COLO829 (cell line): Measurements from ENCODE around the gene MOK.
"Not testable (repeated sequence)": the region's sequence is repeated elsewhere in the genome, so short reads cannot be mapped to it uniquely, and the experiment has no call there.

Experiments
- DNase-seq: peaks from one replicate; pipeline ENCODE4 v3.0.0; 2012; ENCODE audit warnings: low spot score

The MOK gene

DNA sequence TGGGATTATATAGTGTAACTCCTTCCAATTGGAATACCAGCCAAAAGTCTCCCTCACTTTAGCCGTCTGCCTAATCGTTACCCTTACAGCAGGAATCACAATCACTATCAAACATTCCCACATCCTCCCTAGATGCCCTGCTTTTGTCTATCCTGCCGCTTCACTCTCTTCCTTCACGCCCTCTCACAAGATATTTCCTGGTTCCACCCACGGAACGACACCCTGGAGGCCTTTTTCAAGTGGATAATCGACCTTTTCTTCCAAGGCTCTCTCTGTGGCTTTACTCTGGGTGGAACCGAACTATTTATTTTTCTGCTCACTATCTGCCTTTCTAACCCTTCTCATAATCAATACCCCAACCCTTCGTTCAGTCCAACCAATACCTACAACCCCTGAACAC, 58.9 kb downstream of the MOK start:
- peak; percentile 42 for DNase-seq

GRCh38 chr14:102243795-102244194, 61.2 kb downstream of the MOK start:
- DNase-seq, result not testable (repeated sequence)

DNA sequence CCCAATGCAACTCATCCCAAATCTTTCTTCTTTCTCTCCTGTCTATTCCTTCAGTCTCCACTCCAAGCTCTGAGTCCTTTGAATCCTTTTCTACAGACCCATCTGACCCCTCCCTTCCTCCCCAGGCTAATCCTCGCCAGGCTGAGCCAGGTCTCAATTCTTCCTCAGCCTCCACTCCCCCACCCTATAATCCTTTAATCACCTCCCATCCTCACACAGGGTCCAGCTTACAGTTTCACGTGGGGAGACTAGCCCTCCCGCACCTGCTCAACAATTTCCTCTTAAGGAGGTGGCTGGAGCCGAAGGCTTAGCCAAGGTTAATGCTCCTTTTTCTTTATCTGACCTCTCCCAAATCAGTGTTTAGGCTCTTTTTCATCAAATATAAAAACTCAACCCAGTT, 63.8 kb downstream of the MOK start:
- no peak for DNase-seq

GRCh38 chr14:102240481-102240880, 64.5 kb downstream of the MOK start:
- not testable (repeated sequence) for DNase-seq

GRCh38 chr14:102239231-102239630, 65.7 kb downstream of the MOK start:
- DNase-seq, result no peak

DNA sequence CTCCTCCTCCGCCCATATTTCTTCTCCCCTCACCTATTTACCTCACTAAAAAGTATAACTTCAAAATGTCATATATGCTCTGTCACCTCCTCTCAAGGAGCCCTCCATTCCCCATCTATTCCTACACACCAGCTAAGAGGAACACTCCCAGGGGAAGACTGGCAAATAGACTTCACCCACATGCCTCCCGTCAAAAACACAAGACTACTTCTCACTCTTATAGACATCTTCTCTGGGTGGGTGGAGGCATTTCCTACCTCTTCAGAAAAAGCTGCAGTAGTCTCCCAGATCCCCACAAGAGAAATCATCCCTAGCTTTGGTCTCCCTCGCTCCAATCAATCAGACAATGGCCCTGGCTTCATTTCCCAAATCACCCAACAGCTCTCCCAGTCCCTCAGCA, 66.2 kb downstream of the MOK start:
- no peak for DNase-seq

DNA sequence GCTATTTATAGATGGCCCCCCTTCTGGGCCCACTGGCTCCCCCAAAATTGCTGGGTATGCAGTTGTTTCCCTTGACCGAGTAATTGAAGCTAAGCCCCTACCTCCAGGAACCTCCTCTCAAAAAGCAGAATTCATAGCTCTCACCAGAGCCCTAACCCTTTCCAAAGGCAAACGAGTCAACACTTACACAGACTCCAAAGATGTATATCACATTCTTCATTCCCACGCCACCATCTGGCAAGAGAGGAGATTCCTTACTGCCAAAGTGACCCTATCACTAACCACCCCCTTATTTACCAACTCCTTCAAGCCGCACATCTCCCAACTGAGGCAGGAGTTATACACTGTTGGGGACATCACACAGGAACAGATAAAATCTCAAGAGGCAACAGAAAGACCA, 66.8 kb downstream of the MOK start:
- no peak for DNase-seq

DNA sequence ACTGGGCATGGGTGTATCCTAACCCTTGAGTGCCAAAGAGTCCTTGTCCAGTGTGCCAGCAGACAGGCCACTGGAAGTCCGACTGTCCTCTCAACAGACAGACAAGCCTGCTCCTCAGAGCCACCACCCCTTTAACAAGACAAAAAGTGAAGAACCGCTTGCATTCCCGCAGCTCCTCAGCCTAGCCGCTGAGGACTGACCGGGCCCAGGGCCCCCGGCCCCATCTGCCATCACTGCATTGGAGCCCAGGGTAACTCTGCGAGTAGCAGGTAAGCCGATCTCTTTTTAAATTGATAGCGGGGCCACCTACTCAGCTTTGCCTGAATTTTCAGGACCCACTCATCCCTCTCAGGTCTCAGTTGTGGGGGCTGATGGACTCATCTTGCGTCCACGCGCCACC, 68.9 kb downstream of the MOK start:
- no peak for DNase-seq

GRCh38 chr14:102235275-102235897, 69.6 kb downstream of the MOK start:
- DNase-seq, result peak; percentile 96

- DNase-seq, result peak; percentile 13
These were observed 70.4 kb downstream of the MOK start for GRCh38 chr14:102234331-102235264.

DNA sequence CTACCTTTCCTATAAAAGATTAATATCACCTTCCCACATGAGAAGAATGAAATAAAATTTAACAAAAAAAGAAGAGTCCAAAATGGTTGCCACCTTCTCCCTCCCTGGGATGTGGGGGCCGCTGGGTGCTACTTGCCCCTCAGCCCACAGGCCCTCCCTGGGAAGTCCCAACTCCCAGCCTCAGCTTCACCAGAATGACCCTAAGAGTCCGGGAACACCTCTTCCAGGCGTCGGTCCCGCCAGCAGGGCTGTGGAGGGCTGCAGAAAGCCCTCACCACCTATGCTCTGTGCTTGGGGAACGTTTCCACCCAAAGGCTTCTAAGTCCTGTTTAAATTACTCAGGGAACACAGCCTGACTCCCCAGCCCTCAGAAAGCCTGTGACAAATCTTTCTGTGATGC, 71.9 kb downstream of the MOK start:
- no peak for DNase-seq

- DNase-seq, result no peak
These were observed 72.7 kb downstream of the MOK start for GRCh38 chr14:102232348-102232625.

GRCh38 chr14:102231476-102232347, 73.3 kb downstream of the MOK start:
- DNase-seq, result no peak

DNA sequence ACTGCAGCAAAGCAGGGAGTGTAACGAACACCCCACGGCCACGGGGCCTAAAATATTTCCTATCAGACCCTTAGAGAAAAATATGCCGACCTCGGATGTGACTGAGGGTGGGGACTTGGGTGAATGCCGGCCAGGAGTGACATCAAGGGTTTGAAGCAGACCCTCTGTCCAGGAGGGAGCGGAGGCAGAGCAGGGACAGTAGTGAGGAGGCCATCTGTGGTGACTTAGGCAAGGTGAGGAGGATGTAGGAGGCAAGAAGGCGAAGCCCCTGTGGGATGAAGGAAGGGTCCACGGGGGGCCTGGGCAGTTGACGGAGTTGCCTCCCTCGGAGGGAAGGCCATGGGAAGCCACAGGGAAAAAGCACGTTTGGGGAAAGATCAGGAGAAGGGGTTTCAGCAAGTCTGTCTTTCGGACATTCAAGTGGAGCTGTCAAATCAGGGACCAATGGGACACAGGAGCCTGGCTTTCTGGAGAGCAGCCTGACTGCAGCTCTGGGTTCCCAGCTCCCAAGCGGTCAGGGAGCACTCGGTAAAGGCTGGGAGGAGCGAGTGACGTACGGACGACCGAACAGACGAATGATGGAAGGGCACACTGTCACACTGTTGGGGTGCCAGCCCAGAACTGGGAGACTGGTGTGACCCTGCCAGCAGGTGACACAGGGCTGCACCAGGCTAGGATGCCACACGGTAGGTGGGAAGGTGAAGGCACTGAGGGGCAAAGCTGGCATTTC, 74.3 kb downstream of the MOK start:
- no peak for DNase-seq

DNA sequence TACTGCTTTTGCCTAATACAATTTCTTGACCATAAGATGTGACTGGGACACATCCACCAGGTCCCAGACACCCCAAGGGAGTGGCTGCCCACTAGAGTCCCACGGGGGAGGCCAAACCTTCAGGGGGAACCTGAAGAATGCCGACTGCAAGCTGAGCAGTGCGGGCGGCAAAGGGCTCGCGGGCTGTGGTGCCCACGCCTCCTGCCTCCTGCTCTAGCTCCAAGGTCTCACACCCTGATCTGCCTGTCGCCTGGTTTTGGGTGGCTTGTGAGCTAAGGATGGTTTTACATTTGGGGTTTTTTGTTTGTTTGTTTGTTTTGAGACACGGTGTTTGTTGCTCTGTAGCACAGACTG, 75.2 kb downstream of the MOK start:
- no peak for DNase-seq

DNA sequence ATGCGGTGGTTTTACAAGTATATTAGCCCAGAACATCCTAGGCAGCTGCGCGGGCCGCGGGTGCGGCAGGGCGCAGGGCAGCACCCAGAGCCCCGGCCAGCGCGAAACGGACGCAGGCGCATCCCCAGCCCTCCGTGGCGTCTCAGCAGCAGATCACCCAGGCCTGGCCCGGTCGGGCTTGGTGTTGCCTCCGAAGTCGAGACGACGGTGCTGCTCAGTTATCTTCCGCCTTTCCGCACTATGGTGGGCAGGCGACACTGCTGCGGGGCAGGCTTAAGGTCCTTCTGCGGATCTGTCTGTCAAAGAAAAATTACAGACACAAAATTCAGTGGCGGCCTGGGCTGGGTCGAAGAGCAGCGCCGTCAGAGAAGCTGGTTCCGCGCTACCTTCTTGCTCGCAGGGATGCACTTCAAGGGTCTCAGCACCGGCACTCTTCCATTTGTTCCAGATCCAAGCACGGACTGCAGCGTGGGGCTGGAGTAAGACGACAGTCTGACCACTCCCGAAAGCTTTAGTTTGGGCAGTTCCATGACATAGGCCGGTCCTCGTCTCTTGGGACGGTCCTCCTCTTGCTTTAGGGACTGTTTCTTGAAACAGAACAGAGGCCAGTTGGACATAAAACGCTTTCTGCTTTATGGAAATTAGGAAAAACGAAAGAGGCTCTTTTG, 75.8 kb downstream of the MOK start:
- DNase-seq, result no peak

- DNase-seq, result no peak
These were observed 77.6 kb downstream of the MOK start for GRCh38 chr14:102227184-102227964.

DNA sequence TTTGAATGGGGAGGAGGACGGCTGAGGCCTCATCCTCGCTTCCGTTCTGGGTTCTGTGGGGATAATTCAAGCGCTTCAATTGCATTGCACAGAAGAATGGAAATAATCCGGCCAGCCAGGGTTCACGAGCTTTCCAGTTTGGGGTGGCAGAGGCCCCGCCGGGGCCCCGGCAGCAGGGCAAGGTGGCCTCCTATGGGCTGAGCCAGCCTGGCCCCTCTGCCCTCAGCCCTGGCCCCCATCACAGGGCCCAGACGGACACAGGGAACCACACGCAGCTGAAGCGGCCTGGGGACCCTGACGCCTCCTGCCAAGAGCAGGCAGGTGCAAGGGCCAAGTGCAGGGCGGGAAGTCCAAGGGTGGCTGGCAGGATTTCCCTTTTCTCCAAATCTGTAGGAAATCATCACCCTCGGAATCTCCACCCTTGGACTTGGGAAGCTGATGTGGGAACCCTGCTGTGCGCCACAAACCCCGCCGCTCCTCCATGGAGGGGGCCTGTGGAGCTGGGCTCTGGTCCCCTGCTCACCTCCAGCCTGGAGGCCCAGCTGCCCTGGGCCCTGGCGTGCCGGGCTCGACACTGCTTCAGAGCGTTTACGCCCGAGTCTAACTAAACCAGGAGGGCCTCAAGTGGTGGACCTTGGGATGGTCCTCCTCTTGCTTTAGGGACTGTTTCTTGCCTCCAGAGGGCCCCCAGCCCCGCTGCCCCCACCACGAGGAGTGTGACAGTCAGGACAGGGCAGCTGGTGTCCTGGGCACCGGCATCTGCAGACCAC, 78.4 kb downstream of the MOK start:
- no peak for DNase-seq

- DNase-seq, result no peak
These were observed 79.0 kb downstream of the MOK start for GRCh38 chr14:102225936-102226335.

DNA sequence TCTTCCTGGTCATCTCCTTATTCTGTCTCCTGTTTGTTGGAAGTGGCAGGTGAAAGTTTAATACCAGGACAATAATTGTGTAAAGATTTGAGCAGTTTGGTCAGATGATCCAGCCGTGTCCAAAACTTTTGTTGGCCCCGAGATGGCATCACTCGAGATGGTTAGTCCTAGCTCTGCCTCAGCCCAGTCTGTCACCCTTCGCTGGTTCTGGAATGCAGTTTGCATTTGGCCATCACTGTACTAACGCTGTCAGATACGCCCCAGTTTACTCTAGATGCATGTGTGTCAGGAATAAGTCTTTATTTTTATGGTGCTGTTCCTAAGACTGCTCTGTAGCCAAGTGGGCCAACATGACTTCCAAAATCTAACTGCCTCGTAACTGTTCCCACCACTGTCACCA, 79.6 kb downstream of the MOK start:
- no peak for DNase-seq
